ENCODE measurements around the gene HIBCH. TPM values are rescaled to one million over a fixed set of nuclear protein-coding genes. Genes with fewer than 3 reads are reported as not detected.
A peak's percentile ranks its signal among the peaks of the same experiment; 100 is the strongest.
"Not testable (repeated sequence)": the region's sequence is repeated elsewhere in the genome, so short reads cannot be mapped to it uniquely, and the experiment has no call there.

Gene HIBCH
- polyA plus RNA-seq, 1 donor: 46.6 TPM

- no peaks in the 10 kb centered on the region for H3K4me1 ChIP-seq (ENCODE audit: control insufficient read depth, insufficient read depth, low read length)
- no peak for DNase-seq
- no peak overlapping the region for H3K27ac ChIP-seq (ENCODE audit: low read length)
- no peaks in the 10 kb centered on the region for H3K27me3 ChIP-seq (ENCODE audit: control insufficient read depth, insufficient read depth, low read length)
- H3K36me3 ChIP-seq (ENCODE audit: control insufficient read depth, insufficient read depth, low read length): peaks cover 16% of the 10 kb centered on the region
- WGBS (ENCODE audit: insufficient coverage, low lambda C conversion rate): 95% methylated on average over 2 of the region's 2 CpGs
- peaks cover 3% of the 10 kb centered on the region for H3K9me3 ChIP-seq (ENCODE audit: control insufficient read depth, low read depth, low read length)
- no peak overlapping the region for H3K4me3 ChIP-seq (ENCODE audit: low read length)
Measured at GRCh38 chr2:190261851-190262250, 57.8 kb downstream of the HIBCH start.

DNA sequence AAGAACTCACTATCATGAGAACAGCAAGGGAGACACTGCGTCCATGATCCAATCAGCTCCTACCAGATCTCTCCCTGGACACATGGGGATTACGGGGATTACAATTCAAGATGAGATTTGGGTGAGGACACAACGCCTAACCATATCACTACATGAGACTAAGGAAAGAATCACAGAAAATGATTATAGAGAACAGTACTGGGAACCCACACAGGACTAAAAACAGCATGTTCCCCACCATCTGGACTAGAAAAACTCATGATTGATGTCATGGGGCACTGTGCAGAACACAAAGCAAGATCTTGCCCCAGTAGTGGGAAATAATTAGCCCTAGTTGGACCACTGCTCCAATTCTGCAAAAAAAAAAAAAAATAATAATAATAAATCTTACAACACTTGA lies 63.5 kb downstream of the HIBCH start:
- WGBS (ENCODE audit: insufficient coverage, low lambda C conversion rate): no CpG with 5 or more reads among the region's 3 CpGs
- Histone ChIP-seq H3K4me1 (ENCODE audit: control insufficient read depth, insufficient read depth, low read length) (no peaks in the 10 kb centered on the region), H3K4me3 (ENCODE audit: low read length) (no peak overlapping the region), H3K27me3 (ENCODE audit: control insufficient read depth, insufficient read depth, low read length) (no peaks in the 10 kb centered on the region), H3K36me3 (ENCODE audit: control insufficient read depth, insufficient read depth, low read length) (peaks cover 26% of the 10 kb centered on the region), H3K27ac (ENCODE audit: low read length) (no peak overlapping the region), H3K9me3 (ENCODE audit: control insufficient read depth, low read depth, low read length) (no peaks in the 10 kb centered on the region)
- no peak for DNase-seq

GRCh38 chr2:190255676-190256075 lies 64.0 kb downstream of the HIBCH start:
- Histone ChIP-seq H3K36me3 (ENCODE audit: control insufficient read depth, insufficient read depth, low read length) (peaks cover 28% of the 10 kb centered on the region), H3K4me1 (ENCODE audit: control insufficient read depth, insufficient read depth, low read length) (no peaks in the 10 kb centered on the region), H3K27me3 (ENCODE audit: control insufficient read depth, insufficient read depth, low read length) (no peaks in the 10 kb centered on the region), H3K27ac (ENCODE audit: low read length) (no peak overlapping the region), H3K9me3 (ENCODE audit: control insufficient read depth, low read depth, low read length) (no peaks in the 10 kb centered on the region), H3K4me3 (ENCODE audit: low read length) (no peak overlapping the region)
- DNase-seq: no peak
- WGBS (ENCODE audit: insufficient coverage, low lambda C conversion rate): no CpG with 5 or more reads among the region's 3 CpGs

DNA sequence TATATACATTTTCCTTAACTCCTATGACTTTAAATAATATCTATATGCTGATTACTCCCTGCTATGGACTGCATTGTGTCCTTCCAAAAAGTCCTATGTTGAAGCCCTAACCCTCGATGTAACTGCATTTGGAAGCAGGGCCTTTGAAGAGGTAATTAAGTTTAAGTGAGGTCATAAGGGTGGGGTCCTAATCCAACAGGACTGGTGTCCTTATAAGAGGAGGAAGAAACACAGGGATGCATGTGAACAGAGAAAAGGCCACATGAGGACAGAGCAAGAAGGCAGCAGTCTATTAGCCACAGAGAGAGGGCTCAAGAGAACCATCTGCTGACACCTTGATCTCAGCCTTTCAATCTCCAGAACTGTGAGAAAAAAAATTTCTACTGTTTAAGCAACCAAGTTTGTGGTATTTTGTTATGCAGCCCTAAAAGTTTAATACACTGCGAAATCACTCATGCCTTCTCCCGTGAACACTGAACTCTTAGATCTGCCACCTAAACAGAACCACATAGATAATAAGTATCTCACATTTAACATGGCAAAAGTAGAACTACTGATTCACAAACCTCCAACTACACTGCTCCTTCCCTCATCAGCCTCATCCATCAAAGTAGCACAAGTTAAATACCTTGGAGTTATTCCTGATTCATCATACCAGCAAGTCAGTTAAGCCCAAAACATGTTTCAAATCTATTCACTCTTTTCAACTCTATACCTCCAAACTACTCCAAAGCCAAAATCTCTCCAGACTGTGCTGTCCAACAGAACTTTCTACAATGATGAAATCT lies 65.4 kb downstream of the HIBCH start:
- no peaks in the 10 kb centered on the region for H3K9me3 ChIP-seq (ENCODE audit: control insufficient read depth, low read depth, low read length)
- no peak for DNase-seq
- H3K36me3 ChIP-seq (ENCODE audit: control insufficient read depth, insufficient read depth, low read length): peaks cover 30% of the 10 kb centered on the region
- no peaks in the 10 kb centered on the region for H3K27me3 ChIP-seq (ENCODE audit: control insufficient read depth, insufficient read depth, low read length)
- H3K4me1 ChIP-seq (ENCODE audit: control insufficient read depth, insufficient read depth, low read length): no peaks in the 10 kb centered on the region
- WGBS (ENCODE audit: insufficient coverage, low lambda C conversion rate): no CpG with 5 or more reads among the region's 3 CpGs
- H3K4me3 ChIP-seq (ENCODE audit: low read length): no peak overlapping the region
- no peak overlapping the region for H3K27ac ChIP-seq (ENCODE audit: low read length)

- H3K36me3 ChIP-seq (ENCODE audit: control insufficient read depth, insufficient read depth, low read length): peaks cover 18% of the 10 kb centered on the region
- 100% methylated on average over 1 of the region's 2 CpGs for WGBS (ENCODE audit: insufficient coverage, low lambda C conversion rate)
Measured at GRCh38 chr2:190250421-190250820, 69.2 kb downstream of the HIBCH start.

DNA sequence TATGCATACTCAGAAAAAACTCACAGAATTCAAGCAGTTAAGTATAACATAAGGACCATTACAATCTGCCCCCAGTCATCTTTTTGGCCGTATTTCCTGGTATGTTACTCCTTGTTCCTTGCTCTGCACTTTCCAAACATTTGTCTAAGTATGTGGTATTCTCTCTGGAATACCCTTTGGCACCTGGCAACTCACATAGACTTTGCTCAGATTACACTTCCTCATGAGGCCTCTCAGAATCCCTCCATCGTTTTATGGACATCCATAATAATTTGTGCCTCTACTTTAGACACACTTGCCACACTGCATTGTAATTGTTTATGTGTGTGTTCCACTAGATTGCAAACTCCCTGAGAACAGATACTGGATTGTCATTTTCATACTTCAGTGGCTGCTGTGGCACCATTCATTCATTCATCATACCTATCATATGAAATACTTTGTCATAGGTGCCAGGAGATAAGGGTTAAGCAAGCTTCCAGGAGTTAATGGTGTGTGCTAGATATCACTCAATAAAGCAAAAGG lies 84.0 kb downstream of the HIBCH start:
- peak overlapping the region; percentile 79 for H3K27ac ChIP-seq (ENCODE audit: low read length)
- DNase-seq: peak; percentile 38 to 79
- H3K9me3 ChIP-seq (ENCODE audit: control insufficient read depth, low read depth, low read length): peaks cover 10% of the 10 kb centered on the region
- H3K36me3 ChIP-seq (ENCODE audit: control insufficient read depth, insufficient read depth, low read length): no peaks in the 10 kb centered on the region
- WGBS (ENCODE audit: insufficient coverage, low lambda C conversion rate): 13% methylated on average over 1 of the region's 2 CpGs
- H3K4me3 ChIP-seq (ENCODE audit: low read length): no peak overlapping the region
- peaks cover 11% of the 10 kb centered on the region for H3K4me1 ChIP-seq (ENCODE audit: control insufficient read depth, insufficient read depth, low read length)
- H3K27me3 ChIP-seq (ENCODE audit: control insufficient read depth, insufficient read depth, low read length): no peaks in the 10 kb centered on the region

More at GRCh38 chr2:190250421-190250820, 69.2 kb downstream of the HIBCH start:
- no peaks in the 10 kb centered on the region for H3K9me3 ChIP-seq (ENCODE audit: control insufficient read depth, low read depth, low read length)
- DNase-seq: no peak
- H3K27ac ChIP-seq (ENCODE audit: low read length): no peak overlapping the region
- no peaks in the 10 kb centered on the region for H3K27me3 ChIP-seq (ENCODE audit: control insufficient read depth, insufficient read depth, low read length)
- no peaks in the 10 kb centered on the region for H3K4me1 ChIP-seq (ENCODE audit: control insufficient read depth, insufficient read depth, low read length)
- H3K4me3 ChIP-seq (ENCODE audit: low read length): no peak overlapping the region

DNA sequence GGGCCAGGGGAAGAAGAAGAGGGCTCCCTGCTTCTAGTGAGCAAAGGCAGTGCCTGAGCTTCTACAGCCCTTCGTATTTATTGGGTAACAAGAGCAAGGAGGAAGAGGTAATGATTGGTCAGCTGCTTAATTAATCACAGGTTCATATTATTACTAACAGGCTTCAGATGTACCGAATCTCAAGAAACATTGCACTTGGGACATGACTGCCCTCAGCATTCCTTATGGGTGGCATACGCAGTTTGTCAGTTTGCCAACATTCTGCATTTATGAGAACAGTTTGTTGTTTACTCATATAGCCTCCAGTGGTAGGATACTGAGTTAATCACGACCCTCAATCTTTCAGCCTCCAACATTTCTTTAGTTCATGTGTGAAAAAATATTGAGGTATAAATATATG lies 84.5 kb downstream of the HIBCH start:
- peak overlapping the region; percentile 79 for H3K27ac ChIP-seq (ENCODE audit: low read length)
- no peaks in the 10 kb centered on the region for H3K36me3 ChIP-seq (ENCODE audit: control insufficient read depth, insufficient read depth, low read length)
- peaks cover 11% of the 10 kb centered on the region for H3K4me1 ChIP-seq (ENCODE audit: control insufficient read depth, insufficient read depth, low read length)
- H3K9me3 ChIP-seq (ENCODE audit: control insufficient read depth, low read depth, low read length): peaks cover 10% of the 10 kb centered on the region
- DNase-seq: no peak
- H3K27me3 ChIP-seq (ENCODE audit: control insufficient read depth, insufficient read depth, low read length): no peaks in the 10 kb centered on the region
- no peak overlapping the region for H3K4me3 ChIP-seq (ENCODE audit: low read length)
- WGBS (ENCODE audit: insufficient coverage, low lambda C conversion rate): 100% methylated on average over 1 of the region's 4 CpGs

DNA sequence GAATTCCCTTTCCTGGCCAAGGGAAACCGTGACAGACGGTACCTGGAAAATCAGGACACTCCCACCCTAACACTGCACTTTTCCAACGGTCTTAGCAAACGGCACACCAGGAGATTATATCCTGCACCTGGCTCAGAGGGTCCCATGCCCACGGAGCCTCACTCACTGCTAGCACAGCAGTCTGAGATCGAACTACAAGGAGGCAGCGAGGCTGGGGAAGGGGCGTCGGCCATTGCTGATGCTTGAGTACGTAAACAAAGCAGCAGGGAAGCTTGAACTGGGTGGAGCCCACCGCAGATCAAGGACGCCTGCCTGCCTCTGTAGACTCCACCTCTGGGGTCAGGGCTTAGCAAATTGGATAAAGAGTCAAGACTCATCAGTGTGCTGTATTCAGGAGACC lies 95.6 kb downstream of the HIBCH start:
- not testable (repeated sequence) for H3K27me3 ChIP-seq (ENCODE audit: control insufficient read depth, insufficient read depth, low read length); H3K27ac ChIP-seq (ENCODE audit: low read length); H3K4me1 ChIP-seq (ENCODE audit: control insufficient read depth, insufficient read depth, low read length); DNase-seq; H3K4me3 ChIP-seq (ENCODE audit: low read length); H3K9me3 ChIP-seq (ENCODE audit: control insufficient read depth, low read depth, low read length)
- H3K36me3 ChIP-seq (ENCODE audit: control insufficient read depth, insufficient read depth, low read length): peaks cover 19% of the 10 kb centered on the region
- no CpG with 5 or more reads among the region's 12 CpGs for WGBS (ENCODE audit: insufficient coverage, low lambda C conversion rate)

GRCh38 chr2:190222745-190223144 lies 96.9 kb downstream of the HIBCH start:
- H3K4me3 ChIP-seq (ENCODE audit: low read length); H3K9me3 ChIP-seq (ENCODE audit: control insufficient read depth, low read depth, low read length); H3K27me3 ChIP-seq (ENCODE audit: control insufficient read depth, insufficient read depth, low read length); H3K27ac ChIP-seq (ENCODE audit: low read length); DNase-seq; H3K4me1 ChIP-seq (ENCODE audit: control insufficient read depth, insufficient read depth, low read length): not testable (repeated sequence)
- H3K36me3 ChIP-seq (ENCODE audit: control insufficient read depth, insufficient read depth, low read length): peaks cover 23% of the 10 kb centered on the region
- WGBS (ENCODE audit: insufficient coverage, low lambda C conversion rate): no CpG with 5 or more reads among the region's 2 CpGs

DNA sequence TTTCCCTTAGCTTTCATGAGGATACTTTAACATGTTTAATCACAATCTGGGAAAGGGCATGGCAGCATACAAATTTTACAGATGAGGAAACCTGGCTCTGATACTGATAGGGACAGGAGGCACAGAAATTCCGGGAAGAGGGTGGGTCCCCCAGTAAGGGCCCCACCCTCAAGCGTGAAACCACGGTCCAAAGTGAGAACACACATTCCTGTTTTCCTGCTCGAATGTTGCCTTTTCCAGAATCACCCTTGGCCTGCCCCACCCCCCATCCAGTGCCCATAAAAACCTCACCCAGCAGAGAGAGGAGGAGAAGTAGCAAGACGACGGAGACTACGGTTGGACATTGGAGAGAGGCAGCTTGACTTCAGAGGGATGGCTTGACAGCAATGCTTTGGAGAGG lies 98.2 kb downstream of the HIBCH start:
- no CpG with 5 or more reads among the region's 7 CpGs for WGBS (ENCODE audit: insufficient coverage, low lambda C conversion rate)
- H3K27ac ChIP-seq (ENCODE audit: low read length): no peak overlapping the region
- H3K9me3 ChIP-seq (ENCODE audit: control insufficient read depth, low read depth, low read length): peaks cover 4% of the 10 kb centered on the region
- H3K4me3 ChIP-seq (ENCODE audit: low read length): no peak overlapping the region
- H3K4me1 ChIP-seq (ENCODE audit: control insufficient read depth, insufficient read depth, low read length): no peaks in the 10 kb centered on the region
- DNase-seq: peak in 1 of 2 donors; percentile 37
- no peaks in the 10 kb centered on the region for H3K27me3 ChIP-seq (ENCODE audit: control insufficient read depth, insufficient read depth, low read length)
- peaks cover 25% of the 10 kb centered on the region for H3K36me3 ChIP-seq (ENCODE audit: control insufficient read depth, insufficient read depth, low read length)

- DNase-seq: no peak
- WGBS (ENCODE audit: insufficient coverage, low lambda C conversion rate): 74% methylated on average over 3 of the region's 5 CpGs
- Histone ChIP-seq H3K27ac (ENCODE audit: low read length) (no peak overlapping the region), H3K36me3 (ENCODE audit: control insufficient read depth, insufficient read depth, low read length) (peaks cover 25% of the 10 kb centered on the region), H3K4me3 (ENCODE audit: low read length) (no peak overlapping the region), H3K4me1 (ENCODE audit: control insufficient read depth, insufficient read depth, low read length) (no peaks in the 10 kb centered on the region), H3K9me3 (ENCODE audit: control insufficient read depth, low read depth, low read length) (peaks cover 4% of the 10 kb centered on the region), H3K27me3 (ENCODE audit: control insufficient read depth, insufficient read depth, low read length) (no peaks in the 10 kb centered on the region)
Measured at GRCh38 chr2:190219186-190219585, 100.4 kb downstream of the HIBCH start.

Data from large intestine (tissue), 3 donors.